IPS-18c (cell line): Measurements from ENCODE around the gene BLZF1.
A peak's percentile ranks its signal among the peaks of the same experiment; 100 is the strongest.

Experiments used
- H3K4me3 ChIP-seq: 2 replicates; pipeline ENCODE4 v1.7.0; 2013; ENCODE audit warnings: low read depth, mild to moderate bottlenecking, low read length, moderate library complexity; ENCODE audit not compliant: insufficient read depth
- H3K9me3 ChIP-seq: one replicate; pipeline ENCODE4 v1.6.1; 2013; ENCODE audit warnings: mild to moderate bottlenecking, low read length, moderate library complexity; ENCODE audit not compliant: control insufficient read depth, insufficient read depth

Gene BLZF1

GRCh38 chr1:169414952-169415351, 47.0 kb downstream of the BLZF1 start:
- no peak overlapping the region for H3K4me3 ChIP-seq
- no peaks in the 10 kb centered on the region for H3K9me3 ChIP-seq

DNA sequence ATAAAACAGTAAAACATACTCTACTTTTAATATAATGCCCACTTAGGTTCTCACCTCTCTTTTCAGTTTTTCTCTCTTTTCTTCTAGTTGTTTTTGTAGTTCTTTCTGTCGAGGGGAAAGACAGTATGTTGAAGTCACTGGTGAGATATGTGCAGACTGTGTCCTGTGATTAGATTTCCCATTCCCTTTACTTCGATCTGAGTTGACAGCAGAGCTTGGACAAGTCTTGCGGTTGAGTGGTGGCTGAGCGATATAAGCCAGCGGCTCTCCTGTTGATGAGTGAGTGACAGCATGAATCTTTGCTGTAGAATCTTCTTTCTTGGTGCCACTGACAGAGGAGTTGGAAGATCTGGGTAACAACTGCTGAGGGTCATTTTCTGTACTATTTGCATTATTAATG, 53.3 kb downstream of the BLZF1 start:
- H3K4me3 ChIP-seq: no peak overlapping the region
- H3K9me3 ChIP-seq: no peaks in the 10 kb centered on the region

DNA sequence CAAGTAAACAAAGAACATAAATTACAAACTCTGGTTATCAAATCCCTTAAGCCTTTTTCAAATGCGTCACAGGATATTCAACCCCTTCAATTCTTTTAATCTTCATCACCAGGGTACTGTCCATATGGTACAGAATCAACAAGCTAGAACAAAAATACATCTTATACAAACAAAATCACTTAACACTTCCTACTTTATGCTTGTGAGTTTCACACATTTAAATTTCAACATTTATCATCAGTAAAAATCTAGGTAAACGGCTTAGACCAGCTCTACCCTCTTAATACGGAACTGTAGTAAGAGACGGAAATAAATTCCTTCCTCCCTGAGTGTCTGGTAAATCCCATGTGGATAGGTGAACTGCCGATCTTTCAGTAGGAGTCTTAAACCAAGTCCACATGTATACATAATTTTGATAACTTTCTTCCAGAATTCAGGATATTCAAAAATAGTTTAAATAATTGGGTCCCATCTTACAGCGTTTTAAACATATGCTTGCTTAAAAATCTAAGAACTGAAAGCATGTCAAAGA, 58.2 kb downstream of the BLZF1 start:
- Histone ChIP-seq H3K4me3 (no peak overlapping the region), H3K9me3 (no peaks in the 10 kb centered on the region)

- Histone ChIP-seq H3K4me3 (peak within 1 kb of the TSS; percentile 60), H3K9me3 (no peaks in the 10 kb centered on the region)
These were observed 59.2 kb downstream of the BLZF1 start, which contains the start of gene CCDC181 for GRCh38 chr1:169427081-169427641. TSS of gene CCDC181 (minus strand) at chr1:169427474. CDS start at chr1:169424927, 2,547 bp downstream.
